Stimulated activated CD4-positive, alpha-beta T cell treated with anti-CD3 and anti-CD28 coated beads, Interleukin-2, amount 100 ng/mL, for 48 hours (primary cell): ENCODE measurements around the gene GLCE.
A peak's percentile ranks its signal among the peaks of the same experiment; 100 is the strongest.
"Not testable (repeated sequence)": the region's sequence is repeated elsewhere in the genome, so short reads cannot be mapped to it uniquely, and the experiment has no call there.

Source experiments
- DNase-seq, 2 donors: peaks; one replicate each; pipeline ENCODE4 v3.0.0-alpha.2; 2020

The GLCE gene

GRCh38 chr15:69277316-69277715 lies 116.9 kb downstream of the GLCE start:
- DNase-seq = no peak

DNA sequence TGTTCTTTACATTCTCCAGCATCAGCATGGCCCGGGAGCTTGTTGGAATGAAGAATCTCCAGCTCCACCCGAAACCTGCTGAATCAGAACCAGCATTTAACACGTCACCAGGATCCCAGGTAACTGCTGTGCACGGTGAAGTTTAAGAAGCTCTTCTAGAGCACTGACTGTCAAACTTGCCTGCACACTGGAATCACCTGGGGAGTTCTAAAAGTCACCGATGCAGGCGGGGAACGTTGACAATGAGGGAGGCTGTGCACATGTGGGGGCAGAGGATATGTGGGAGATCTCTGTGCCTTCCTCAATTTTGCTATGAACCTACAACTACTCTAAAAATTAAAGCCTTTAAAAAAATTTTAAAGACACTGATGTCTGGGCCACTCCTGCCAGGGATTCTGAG lies 119.2 kb downstream of the GLCE start:
- DNase-seq = no peak

DNA sequence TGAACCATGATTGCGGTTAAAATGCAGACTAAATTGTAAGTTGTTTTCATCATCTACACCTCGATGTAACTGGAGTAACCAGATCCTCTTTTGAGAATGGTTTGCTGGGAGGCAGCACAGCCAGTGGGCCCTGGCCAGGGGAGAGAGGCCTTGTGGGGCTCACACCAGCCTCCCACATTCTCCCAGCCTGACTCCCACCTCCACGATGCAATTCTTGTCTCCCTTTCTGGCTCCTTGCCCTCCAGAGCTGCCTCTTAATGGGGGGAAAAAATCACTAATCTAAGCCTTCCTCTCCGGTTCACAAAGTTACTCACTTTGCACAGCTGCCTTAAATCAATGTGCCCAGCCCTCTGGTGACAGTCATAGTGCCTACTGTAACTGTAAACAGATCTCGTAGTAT lies 120.3 kb downstream of the GLCE start:
- DNase-seq = no peak

DNA sequence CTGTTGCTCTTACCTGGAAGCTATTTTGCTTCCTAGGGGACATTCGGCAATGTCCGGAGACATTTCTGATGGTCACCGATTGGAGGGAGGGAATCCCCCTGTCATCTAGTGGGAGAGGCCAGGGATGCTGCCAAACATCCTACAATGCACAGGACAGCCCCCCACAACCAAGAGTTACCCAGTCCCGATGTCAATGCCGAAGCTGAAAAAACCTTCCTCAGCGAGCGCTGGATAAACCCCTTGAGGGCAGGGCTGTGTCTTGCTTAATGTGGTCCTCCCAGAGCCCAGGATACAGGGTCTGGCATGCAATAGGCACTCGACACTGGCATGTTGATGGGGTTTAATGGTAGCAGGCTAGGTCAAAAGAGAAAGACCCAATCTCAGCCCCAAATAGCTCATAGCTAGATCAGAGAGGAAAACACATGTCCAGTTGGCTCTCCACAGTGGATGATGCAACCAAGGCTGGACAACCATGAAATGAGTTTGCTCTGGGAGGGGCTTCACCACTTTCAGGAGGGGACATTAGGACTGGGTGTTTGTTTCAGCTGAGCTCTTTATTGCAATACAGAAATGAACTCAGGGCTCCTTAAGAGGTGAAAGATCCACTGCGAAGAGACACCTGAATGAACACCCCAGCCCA lies 121.8 kb downstream of the GLCE start:
- no peak for DNase-seq

DNA sequence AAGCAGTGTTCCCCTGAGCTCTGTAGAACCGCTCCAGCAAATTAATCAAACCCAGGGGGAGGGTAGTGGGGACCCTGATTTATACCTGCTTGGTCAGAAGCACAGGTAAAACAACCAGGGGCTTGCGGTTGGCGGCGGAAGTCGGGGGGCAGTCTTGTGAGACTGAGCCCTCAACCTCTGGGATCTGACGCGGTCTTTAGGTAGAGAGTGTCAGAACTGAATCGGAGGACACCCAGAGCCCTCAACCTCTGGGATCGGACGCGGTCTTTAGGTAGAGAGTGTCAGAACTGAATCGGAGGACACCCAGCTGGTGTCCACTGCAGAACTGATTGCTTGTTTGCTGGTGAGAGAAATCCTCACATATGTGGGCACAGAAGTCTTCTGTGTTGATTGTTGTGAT lies 125.4 kb downstream of the GLCE start:
- no peak for DNase-seq

DNA sequence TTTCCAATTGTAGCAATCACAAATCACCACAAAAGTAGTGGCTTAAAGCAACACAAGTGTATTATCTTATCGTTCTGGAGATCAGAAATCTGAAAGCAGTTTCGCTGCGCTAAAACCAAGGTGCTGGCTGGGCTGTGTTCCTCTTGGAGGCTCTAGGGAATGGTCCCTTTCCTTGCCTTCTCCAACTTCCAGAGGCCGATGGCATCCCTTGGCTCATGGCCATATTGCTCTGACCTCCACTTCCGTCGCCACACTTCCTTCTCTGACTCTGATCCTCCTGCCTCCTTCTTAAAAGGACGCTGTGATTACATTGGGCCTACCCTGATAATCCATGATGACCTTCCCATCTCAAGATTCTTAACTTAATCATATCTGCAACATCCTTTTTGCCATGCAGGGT lies 127.6 kb downstream of the GLCE start:
- DNase-seq = no peak

- no peak for DNase-seq
Observed at GRCh38 chr15:69288531-69289341, 128.3 kb downstream of the GLCE start.

- DNase-seq = no peak
Observed at GRCh38 chr15:69289342-69290146, 129.1 kb downstream of the GLCE start.

- no peak for DNase-seq
Observed at GRCh38 chr15:69290346-69291164, 130.1 kb downstream of the GLCE start.

DNA sequence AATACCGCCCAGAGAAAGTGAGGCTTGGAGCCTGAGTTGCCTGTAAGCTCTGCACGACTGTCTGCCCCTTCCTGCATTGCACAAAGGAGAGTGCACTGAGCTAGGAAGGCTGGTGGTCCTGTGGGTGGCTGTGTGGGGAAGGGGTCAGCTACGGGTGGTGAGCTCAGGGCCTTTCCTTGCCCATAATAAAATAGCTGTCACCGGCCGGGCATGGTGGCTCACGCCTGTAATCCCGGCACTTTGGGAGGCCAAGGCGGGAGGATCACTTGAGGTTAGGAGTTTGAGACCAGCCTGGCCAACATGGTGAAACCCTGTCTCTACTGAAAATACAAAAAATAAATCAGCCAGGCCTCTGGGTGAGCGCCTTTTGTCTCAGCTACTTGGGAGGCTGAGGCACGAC lies 131.2 kb downstream of the GLCE start:
- DNase-seq = not testable (repeated sequence)

DNA sequence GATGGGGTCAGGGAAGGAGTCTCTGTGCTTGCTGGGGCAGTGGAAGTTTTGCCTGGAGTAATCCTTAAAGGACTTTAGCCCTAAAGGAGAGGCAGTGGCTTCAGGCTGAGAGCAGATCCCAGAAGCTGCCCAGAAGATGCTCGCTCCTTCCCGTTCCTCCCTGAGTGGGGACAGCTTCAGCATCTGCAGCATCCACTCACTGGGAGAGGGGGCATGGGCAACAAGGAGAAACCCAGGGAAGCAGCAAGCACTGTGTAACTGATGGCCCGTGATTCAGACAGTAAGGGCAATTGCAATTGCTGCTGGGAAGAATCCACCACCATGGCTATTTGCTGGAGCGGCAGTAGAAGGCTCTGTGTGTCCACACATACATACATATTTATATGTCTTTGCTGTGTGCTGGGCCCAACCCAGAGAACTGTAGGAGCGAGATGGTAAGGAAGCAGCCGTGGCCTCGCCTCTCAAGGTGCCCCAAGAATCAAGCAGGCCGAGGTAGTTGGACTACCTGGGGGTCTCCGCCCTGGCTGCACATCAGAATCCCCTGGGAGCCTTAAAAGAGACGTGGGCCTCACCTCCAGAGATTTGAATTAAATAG lies 132.5 kb downstream of the GLCE start:
- no peak for DNase-seq

DNA sequence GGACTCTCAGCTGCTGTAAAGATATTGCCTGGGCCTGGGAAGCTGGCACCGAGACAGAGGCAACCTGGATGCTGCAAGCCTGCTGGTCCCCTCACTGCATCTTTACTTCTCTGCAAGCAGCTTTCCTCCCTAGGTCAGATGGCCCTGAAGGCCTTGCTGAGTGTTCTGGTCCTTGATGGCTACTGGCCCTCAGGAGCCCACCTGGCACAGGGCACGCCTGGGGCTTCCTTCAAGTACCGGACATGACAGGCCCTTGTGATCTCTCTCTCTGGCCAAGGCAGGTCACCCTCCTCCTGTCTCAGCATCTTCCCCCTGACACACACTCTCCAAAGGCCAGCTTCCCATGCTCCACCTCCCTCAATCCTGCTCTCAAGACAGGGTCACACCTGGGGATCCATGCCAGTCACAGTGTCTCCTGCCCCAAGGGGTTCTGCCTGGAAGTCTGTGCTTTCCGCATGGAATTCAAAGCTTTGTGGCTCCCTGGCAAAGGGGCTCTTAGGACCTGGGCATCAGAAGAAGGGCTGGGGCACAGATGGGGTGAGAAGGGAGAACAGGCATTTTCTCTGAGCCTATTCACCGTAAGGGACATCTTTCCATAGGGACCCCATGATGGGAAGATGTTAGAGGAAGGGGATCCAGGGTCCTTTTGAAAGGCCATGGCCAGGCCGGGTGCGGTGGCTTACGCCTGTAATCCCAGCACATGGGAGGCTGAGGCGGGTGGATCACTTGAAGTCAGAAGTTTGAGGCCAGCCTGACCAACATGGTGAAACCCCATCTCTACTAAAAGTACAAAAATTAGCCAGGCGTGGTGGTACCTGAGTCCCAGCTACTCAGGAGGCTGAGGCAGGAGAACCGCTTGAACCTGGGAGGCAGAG lies 133.5 kb downstream of the GLCE start:
- no peak for DNase-seq

- DNase-seq = no peak
Observed at GRCh38 chr15:69296606-69297005, 136.2 kb downstream of the GLCE start.

GRCh38 chr15:69297642-69298353 lies 137.4 kb downstream of the GLCE start:
- DNase-seq = no peak

DNA sequence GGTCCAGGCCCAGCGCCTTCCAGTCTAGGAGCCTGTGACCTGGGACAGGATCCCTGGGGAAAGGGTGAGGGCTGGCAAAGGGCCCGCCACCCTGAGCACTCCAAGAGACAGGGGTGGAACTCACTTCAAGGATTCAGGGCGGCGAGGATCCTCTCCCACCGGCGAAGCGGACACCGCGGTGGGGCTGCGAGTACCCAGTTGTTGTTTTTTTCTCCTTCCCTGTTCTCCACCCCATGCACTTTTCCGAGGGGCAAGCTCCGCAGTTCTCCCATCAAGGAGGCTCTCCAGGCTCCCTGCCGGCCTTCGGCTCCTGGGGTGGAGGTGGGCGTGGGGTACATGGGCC lies 137.9 kb downstream of the GLCE start:
- no peak for DNase-seq

GRCh38 chr15:69298697-69299441 lies 138.4 kb downstream of the GLCE start, which contains the start of gene PAQR5:
PAQR5 (plus strand) TSS chr15:69298912; CDS start chr15:69360081, 61,169 bp downstream.
- peak in 1 of 2 donors; percentile 11 for DNase-seq

DNA sequence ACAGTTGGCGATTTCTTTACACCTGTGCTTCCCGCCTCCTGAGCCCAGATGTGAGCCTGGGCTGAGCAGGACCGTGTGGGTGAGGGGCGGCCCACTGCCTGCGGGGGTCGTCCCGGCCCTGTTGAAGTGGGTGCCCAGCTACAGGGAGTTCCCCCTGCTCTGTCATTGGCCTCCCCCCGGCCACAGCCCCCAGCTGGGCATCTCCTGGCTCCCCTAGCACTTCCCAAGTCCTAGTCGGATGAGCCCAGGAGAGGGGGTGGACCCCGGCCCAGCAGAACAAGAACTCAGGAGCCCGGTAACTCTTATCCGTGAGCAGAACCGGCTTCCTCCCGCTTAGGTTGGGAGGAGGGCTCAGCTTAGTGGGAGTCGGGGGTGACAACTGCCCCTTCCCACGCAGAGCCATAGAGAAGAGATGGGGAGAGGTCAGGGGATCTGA lies 139.0 kb downstream of the GLCE start:
- DNase-seq = no peak

DNA sequence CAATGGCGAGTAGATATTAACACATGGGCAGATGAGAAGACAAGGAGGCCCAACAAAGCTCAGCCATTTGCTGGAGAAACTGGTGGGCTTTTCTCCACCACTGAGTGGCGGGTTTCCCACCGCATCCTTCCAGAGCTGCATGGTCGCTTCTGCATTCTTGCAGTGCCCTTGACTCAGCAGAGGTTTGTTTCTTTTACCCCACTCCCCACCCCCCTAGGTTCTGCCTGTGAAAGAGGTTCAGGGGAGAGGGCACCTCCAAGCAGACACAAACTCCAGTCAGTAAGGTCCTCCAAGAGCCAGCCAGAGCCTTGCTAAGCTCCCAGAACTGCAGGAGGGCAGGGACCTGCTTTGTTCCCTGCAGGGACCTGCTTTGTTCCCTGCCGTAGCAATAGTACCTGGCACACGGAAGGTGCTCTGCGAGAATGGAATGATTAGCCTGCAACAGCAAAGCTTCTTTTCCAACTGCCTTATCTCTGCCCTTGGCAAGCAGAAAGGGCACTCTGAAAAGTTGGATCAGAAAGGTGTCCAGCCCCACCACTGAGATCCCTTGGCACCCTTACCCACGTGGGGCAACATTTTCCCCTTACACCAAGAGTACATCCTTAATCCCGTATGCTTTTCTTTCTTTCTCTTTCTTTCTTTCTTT lies 139.6 kb downstream of the GLCE start:
- DNase-seq = no peak

GRCh38 chr15:69301101-69301500 lies 140.7 kb downstream of the GLCE start:
- DNase-seq = not testable (repeated sequence)
